OCI-M2 (cell line): ENCODE data around the gene C8A.

Source experiments
- DNase-seq: peaks from one replicate; lab custom pipeline; 2025; ENCODE audit not compliant: unreplicated experiment; lab: John Stamatoyannopoulos, UW

C8A gene

GRCh38 chr1:56964349-56965017, 109.9 kb downstream of the C8A start:
- no peak for DNase-seq

- no peak for DNase-seq
Measured at GRCh38 chr1:56965191-56965590, 110.6 kb downstream of the C8A start.

- DNase-seq, result no peak
Measured at GRCh38 chr1:56965916-56966697, 111.5 kb downstream of the C8A start, which contains the start of gene C8B. C8B (minus strand) TSS chr1:56966015; CDS start chr1:56965948, 67 bp downstream.

GRCh38 chr1:56966698-56966999, 112.1 kb downstream of the C8A start:
- no peak for DNase-seq

- no peak for DNase-seq
Measured at GRCh38 chr1:56967355-56967754, 112.8 kb downstream of the C8A start.
